Nucleus accumbens (tissue), 56 donors: ENCODE results near the gene SH3BP2.

ENCODE experiments used
- DNase-seq, 56 donors: peaks; one replicate each; lab custom pipeline; 2025; lab: John Stamatoyannopoulos, UW

Gene SH3BP2

DNA sequence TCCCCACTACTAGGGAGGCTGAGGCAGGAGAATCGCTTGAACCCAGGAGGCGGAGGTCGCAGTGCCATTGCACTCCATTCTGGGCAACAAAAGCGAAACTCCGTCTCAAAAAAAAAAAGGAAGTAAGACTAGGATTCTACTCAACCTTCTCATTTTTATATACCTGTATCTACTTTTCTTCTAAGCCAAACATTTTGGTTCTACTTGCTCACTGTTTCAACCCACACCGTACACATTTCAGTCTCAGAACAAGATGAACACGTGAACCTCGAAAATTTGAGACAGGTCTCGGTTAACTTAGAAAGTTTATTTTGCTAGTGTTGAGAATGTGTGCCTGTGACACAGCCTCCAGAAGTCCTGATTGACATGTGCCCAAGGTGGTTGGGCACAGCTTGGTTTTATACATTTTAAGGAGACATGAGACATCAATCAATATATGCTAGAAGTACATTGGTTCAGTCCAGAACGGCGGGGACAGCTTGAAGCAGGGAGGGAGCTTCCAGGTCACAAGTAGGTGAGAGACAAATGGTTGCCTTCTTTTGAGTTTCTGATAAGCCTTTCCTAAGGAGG is 54.5 kb downstream of the SH3BP2 start:
- DNase-seq = no peak

DNA sequence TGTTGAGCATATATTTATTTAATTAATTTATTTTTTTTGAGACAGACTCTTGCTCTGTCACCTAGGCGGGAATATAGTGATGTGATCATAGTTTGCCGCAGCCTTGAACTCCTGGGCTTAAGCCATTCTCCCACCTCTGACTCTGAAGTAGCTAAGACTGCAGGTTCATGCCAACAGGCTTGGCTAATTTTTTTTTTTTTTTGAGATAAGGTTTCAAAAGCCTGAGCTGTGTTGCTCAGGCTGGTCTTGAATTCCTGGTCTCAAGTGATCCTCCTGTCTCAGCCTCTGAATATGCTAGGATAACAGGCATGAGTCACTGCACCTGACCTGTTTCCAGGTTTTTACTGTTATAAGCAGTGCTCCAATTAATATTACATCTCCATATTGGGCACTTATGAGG is 55.6 kb downstream of the SH3BP2 start:
- no peak for DNase-seq

DNA sequence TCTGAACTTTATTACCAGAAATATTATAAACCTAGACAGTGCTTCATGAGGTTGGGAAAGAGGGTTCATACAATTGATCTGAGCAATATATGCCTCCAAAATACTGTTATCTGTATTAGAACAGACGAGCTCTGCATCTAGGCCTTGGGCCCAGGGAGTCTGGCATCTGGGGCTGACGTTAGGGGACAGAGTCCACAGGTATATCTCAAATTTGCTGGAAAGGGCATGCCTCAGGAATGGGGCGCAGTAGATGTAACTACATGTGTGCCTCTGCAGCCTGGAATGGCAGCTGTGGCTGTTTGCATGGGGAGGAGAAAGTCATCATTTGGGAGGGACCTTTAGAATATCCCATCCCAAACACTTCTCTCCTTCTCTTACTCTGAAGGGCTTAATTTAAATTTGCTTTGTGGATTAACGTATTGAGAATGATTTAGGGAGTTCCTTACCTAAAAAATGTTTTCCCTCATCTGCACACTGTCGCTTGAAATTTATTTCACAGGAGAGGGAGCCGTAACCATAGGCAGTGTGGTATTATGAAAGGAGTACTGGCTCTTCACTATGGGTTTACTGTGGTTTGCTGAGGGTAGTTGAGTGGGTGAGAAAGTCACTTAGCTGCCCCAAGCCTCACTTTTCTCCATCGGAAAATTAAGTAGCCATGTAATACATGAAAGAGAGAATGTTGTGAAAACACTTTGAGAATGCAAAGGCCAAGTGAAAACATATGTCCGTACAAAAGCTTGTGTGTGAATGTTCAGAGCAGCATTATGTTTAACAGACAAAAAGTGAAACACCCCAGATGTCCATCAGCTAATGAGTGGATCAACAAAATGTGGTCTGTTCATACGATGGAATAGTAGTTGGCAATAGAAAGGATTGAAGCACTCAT is 56.6 kb downstream of the SH3BP2 start:
- DNase-seq = no peak

DNA sequence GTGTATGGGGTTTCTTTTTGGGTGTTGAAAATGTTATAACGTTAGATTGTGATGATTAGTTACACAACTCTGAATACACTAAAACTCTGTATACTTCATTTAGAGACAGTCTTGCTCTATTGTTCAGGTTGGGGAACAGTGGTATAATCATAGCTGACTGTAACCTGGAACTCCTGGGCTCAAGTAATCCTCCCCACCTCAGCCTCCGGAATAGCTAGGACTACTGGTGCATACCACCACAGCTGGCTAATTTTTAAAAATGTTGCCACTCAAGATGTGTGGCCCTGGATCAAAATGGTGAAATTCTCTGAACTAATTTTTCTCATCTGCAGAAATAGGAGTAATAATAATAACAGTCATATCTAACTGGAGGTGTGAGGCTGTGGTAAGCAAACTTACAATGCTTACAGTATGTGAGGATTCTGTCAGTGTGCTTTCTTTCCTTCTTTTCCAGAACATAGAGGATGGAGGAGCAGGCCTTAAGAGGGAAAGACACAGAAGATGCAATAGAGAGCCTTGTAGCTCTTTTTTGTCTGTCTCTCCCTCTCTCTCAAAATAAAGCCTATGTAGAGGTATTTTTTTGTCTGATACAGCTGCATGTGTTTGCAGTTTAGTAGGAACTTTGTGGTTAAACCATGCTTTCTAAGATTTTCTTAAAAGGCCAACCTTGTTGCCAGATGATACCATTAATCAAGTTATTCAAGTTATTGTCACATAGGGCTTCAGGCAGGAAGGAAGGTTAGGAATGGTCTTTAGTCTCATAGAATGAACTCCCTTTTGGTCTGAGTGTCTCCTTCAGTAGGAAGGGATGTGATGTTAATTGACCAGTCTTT is 58.3 kb downstream of the SH3BP2 start:
- DNase-seq = no peak

DNA sequence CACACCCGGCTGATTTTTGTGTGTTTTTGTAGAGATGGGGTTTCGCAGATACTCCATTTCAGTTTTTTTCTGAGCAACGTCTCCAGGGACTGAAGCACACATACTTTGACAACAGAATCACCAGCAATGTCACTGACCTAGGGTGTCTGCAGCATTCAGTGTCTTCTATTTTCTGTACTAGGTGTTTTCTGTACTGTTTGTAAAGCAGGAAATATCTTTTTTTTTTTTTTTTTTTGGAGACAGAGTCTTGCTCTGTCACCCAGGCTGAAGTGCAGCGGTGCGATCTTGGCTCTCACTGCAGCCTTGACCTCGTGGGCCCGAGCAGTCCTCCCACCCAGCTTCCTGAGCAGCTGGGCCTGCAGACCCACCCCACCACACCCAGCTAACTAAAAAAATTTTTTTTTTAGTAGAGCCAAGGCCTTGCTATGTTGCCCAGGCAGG is 59.6 kb downstream of the SH3BP2 start:
- DNase-seq = no peak

DNA sequence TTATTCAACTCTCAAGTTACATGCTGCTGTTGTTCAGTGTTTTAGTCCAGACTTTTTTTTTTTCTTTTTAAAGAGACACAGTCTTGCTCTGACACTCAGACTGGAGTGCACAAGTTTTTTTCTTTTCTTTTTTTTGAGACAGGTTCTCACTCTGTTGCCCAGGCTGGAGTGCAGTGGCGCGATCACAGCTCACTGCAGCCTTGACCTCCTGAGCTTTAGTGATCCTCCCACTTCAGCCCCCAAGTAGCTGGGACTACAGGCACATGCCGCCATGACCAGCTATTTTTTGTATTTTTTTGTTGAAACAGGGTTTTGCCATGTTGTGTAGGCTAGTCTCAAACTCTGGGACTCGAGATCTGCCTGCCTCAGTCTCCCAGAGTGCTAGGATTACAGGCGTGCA is 62.7 kb downstream of the SH3BP2 start:
- no peak for DNase-seq

DNA sequence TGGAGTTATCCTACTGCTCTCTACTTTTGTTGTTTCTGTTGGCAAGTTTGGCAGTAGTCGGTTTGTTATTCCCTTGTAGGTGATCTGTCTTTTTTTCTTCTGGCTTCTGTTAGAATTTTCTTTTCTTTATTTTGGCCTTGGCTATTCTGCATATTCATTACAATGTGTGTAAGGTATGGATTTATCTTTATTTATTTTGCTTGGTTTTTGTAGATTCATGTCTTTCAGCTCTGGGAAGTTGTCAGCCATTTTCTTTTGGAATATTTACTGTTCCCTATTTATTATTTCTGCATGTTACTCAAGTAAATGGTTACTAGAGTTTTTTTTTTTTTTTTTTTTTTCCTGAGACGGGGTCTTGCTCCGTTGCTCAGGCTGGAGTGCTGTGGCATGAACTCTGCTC is 63.4 kb downstream of the SH3BP2 start:
- no peak for DNase-seq

DNA sequence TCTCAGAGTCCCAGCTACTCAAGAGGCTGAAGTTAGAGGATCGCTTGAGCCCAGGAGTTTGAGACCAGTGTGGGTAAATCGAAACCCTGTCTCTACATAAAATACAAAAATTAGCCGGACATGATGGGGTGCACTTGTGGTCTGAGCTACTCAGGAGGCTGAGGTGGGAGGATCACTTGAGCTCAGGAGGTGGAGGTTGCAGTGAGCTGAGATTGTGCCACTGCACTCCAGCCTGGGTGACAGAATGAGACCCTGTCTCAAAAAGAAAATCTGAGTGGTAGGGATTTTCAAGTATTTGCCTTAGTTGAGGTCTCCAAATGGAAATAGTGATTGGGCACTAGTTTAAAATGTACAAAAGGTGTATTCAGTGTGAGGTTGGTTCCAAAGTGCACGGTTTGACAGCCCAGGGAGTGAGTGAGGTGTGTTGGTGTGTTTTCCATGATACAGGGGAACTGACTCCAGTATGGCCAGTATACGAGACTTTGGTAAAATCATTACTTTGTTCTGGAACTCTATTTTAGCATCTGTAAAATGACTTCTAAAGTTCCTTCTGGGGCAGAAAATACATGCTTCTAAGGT is 64.6 kb downstream of the SH3BP2 start:
- DNase-seq = no peak

DNA sequence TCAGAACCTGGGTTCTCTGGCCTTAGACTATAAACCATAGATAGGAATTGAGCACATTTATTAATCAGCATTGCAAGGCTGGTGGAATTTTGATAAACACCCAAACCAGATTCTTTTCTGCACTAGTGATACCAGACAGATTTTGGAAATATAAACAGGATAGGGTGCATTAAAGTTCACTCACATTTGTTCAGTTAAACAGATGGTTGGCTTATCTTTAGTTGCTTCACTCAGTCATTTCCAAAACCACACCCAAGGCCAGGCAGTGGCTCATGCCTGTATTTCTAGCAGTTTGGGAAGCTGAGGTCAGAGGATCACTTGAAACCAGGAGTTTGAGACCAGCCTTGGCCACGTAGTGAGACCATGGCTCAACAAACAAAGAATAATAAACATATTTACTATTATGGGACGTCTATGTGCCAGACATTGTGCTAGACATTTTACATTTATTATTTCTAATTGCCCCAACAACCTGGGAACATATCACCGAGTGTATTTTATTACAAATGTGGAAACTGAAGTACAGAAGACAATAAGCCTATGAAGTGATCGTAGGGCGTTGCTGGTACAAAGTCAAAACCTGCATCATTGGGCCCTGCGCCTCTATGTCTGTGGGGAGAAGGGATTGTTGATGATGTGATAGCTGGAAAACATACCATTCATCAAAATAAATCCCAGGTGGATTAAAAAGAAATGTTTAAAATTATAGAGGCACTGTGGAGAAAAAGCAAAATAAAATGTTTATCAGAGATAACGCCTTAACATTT is 65.7 kb downstream of the SH3BP2 start:
- DNase-seq = no peak

DNA sequence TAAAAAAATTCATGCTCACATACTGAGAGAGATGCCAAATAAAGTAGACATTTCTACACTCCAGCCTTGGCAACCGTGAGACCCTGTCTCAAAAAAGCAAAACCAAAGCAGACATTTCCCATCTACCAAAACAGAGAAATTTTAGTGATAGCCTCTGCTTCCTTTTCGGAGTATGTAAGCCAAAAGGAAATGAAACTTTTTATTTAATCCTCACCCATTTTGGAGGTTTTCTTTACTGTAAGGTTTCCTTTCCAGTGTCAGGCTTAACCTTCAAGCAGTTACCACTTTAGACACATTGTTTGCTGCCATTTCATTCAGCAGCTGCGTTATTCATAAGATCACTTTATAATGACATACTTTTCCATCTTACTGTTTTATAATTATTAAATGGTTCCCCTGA is 66.6 kb downstream of the SH3BP2 start:
- DNase-seq = no peak

DNA sequence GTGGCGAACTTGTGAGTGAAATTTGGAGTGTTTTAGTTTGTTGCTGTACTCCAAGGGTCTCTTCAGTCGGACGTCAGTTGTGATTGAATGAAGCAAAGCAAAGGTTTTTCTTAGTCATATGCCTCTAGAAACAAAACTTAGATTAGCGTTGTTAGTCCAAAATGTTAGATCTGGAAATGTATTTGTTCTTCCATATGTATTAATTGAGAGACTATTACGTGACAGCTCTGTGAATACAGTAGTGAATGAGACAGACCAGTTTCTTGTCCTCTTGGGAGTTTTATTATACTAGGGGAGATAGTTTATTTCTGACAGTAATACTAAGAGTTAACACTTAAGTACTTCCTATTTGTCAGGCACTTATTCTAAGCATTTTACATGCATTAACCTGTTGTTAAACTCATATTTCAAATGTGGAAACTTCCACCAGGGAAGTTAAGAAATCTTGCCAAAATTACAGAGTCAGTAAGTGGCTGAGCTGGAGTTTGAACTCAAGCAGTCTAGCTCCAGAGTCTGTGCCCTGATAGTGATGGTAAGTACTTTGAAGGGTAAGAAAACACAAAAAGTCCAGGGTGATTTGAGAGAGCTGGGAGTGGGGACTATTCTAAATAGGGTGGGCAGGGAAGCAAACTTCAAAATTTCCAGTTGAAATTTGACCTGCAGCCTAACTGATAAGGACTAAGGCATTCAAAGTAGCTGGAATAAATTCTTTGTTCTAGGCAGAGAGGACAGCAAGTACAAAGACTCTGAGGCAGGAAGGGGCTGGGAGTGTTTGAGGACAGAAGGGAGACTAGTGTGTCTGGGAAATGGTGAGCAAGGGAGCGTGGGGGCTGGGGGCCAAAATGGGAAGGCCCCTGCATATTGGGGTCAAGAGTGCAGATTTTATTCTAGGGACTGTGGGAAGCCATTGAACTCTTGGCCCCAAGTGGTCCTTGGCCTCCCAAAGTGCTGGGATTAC is 67.8 kb downstream of the SH3BP2 start:
- no peak for DNase-seq

DNA sequence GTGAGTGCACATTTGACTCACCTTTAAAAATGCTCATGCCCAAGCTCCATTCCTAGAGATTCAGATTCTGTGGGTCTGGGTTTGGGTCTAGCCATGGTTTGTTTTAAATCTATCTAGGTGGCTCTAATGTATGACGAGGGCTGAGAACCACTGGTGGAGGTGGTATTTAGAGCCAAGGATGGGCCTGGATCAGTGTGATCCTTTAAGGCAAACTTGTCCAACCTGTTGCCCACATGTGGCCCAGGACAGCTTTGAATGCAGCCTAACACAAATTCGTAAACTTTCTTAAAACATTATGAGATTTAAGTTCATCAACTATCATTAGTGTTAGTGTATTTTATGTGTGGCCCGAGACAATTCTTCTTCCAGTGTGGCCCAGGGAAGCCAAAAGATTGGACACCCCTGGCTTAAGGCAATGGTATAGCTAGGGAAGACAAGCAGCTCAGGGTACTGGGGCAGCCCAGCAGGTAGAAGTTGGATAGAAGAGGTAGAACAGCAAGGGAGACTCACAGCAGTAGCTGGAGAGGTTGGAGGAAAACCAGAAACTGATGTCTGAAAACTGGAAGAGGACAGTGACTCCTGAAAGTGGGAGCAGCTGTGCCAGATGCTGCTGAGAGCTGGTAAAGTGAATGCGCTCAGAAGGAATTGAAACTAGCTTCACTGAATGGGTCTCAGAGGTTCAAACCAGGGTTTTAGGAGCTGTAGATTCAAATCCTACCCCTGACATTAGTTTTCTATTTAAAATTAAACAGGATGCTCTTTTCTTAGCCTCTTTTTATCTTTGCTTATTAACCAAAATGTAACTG is 68.9 kb downstream of the SH3BP2 start:
- DNase-seq = no peak

DNA sequence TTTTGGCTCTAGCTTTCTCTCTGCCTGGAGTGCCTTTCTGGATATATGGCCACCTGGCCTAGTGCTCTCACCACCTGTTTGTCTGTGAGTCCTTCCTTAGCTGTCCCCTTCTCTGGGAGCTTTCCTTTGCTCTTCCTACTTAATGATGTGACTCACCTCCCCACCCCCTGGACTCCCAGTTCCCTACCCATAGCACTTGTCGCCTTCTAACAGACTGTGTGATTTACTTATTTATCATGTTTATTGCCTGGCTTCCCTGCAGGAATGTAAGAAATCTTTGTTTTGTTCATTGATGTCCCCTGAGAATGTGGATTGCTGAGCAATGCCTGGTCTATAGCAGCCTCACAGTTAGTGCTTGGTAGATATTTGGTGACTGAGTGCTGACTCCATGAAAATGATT is 69.6 kb downstream of the SH3BP2 start:
- DNase-seq = no peak

DNA sequence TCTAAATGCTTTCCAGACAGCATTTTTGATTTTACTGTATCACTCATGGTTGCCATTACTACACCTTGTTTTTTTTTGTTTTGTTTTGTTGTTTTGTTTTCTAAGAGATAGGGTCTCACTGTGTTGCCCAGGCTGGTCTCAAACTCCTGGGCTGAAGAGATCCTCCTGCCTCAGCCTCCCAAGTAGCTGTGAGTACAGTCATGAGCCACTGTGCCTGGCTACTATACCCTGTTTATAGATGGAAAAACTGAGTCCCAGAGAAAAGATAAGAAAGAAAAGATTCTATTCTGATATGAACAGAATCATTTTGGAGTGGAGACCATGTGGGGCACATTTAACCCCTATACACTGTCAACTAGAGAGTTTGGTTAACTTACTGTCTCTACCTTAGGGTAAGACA is 70.8 kb downstream of the SH3BP2 start:
- DNase-seq = no peak

DNA sequence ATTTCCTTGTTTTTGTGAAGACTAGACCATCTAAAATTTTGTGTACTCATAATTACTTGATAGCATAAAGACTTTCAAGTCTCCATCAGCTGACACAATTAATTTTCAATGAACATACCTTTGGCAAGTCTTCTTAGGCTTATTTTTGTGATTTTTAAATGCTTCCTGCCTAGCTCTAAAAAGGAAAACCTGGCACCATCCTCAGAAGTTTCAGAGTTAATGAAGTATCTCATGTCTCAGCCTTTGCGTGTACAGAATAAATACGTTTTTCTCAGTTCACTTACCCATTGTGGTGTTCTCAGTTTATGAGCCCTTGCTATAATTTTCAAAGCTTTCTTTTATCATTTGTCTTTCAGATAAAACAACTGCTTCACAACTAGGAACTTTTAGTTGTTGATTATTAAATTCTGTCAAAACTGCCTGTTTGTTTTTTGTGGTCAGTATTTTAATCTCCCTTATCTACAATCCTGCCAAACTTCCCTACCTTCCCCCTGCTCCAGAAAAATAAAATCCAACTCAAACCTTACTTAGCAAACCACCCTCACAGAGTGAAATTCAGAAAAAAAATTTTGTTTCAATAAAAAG is 72.4 kb downstream of the SH3BP2 start:
- DNase-seq = no peak

DNA sequence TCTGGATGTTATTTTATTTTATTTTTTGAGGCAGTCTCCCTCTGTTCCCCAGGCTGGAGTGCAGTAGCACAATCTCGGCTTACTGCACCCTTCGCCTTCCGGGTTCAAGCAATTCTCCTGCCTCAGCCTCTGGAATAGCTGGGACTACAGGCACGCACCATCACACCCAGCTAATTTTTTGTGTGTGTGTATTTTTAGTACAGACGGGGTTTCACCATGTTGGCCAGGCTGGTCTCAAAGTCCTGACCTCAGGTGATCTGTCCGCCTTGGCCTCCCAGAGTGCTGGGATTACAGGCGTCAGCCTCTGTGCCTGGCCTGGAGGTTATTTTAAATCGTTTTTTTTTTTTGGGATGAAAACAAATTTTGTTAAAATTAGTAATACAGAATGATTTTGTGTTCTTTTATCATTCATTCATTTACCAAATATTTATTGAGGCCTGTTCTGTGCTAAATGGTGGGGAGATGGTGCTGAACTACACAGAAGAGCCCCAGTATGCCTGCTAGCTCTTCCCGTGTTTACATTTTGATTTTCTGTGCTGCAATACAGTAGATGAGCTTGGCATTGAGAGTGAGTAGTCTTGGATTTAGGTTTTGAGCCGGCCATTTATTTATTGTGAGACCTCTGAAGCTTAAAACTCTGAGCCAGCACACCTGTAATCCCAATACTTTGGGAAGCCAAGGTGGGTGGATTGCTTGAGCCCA is 73.4 kb downstream of the SH3BP2 start:
- no peak for DNase-seq

DNA sequence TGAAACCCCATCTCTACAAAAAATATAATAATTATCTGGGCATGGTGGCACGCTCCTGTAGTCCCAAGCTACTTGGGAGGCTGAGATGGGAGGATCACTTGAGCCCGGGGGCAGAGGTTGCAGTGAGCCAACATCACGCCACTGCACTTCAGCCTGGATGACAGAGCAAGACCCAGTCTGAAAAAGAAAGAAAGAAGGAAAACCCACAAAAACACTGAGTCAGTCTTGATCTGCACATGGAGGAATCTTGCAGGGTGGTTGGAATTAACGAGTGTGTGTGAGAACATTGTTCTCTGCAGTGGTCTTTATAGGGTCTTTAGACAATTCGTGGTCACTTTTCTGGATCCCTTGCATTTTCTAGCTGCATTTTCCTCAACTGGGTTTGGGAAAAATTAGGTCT is 74.0 kb downstream of the SH3BP2 start:
- no peak for DNase-seq
